Measurements from ENCODE around the gene MTFP1.
"Not testable (repeated sequence)": the region's sequence is repeated elsewhere in the genome, so short reads cannot be mapped to it uniquely, and the experiment has no call there.

MTFP1 gene

DNA sequence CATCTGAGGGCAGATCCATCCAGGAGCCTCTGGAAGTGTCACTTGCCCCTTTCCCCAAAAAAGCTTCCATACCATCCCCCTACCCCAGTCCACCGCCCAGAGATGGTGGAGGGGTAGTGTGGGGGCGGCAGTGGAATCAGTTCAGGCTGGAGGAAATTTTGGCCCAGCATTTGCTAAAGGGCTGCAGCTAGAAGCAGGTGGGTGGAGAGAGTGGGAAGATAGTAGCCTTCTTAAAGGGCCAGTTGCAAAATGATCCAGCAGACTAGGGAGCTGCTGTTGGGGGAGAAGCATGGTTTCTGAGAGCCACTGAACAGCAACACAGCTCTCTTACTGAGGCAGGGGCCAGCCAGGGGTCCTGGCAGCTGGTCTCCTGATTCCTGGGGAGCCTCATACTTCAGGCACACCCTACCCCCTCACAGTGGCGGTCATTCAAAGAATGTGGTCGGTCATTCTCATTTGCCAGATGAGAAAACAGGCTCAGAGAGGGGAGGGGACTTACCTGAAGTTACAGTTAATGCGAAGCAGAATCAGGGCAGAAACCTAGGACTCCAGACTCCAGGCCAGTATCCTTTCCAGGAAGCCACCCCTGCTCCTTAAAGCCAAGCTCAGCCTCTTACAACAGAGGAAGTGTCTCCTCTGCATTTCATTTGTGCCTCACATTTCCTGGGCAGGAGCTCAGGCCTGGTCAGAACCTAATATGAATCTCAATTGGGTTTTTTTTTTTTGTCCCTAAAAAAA lies 23.4 kb upstream of the MTFP1 start:
- DNase-seq: no peak
- ATAC-seq: no peak

DNA sequence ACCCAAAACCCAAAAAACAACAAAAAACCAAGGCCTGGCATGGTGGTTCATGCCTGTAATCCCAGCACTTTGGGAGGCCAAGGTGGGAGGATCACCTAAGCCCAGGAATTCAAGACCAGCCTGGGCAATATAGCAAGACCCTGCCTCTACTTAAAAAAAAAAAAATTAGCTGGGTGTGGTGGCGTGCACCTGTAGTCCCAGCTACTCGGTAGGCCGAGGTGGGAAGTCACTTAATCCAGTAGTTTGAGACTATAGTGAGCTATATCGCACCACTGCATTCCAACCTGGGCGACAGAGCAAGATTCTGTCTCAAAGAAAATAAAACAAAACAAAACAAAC lies 22.8 kb upstream of the MTFP1 start:
- not testable (repeated sequence) for ATAC-seq, DNase-seq

DNA sequence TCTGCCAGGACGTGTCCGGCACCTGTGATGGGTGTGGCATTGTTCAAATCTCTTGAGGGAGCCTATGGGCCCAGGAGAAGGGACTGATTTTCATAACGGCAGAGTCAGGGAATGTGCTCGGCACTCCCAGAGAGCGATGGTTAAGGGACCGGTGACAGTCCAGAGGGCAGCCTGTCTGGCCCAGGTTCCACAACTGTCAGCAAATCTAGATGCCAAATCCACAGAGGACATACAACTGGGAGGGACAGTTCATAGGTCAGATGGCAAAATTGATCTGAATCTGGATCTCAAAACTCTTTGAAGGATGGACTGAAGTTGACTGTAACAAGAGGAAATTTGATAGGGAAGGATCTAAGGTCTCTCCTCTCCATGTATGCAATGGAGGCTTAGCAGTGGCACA lies 21.3 kb upstream of the MTFP1 start:
- DNase-seq (no peak), ATAC-seq (no peak)

DNA sequence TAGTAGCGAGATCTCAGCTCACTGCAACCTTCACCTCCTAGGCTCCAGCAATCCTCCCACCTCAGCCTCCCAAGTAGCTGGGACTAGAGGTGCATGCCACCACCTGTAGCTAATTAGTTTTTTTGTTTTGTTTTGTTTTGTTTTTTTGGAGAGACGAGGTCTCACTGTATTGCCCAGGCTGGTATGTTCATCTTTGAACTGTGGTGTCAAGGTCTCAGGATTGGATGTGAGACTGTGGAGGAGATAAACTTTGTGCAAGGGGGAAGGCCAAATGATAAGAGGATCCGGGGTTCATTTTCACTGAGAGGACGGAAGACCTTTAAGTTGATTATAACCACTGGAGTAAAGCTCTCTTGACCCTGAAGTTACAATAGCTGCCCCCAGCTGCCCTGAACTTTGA lies 19.8 kb upstream of the MTFP1 start:
- ATAC-seq (no peak), DNase-seq (no peak)

DNA sequence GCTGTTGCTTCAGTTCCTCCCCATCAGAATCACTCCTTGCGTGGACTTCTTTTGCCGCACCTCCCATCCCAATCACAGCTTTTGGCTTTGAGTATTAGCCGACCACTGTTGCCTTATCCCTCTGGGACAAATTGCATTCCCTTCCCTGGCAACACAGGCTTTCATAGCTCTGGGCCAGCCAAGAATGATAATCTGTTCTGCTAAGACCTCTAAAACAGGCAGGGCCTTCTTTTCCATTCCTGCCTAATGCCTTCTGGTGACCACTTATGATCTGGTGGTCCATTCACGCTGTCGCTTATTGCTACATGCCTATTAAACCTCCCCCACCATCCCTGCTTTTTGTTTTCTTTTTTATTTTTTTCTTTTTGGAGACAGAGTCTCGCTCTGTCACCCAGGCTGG lies 19.2 kb upstream of the MTFP1 start:
- DNase-seq (no peak), ATAC-seq (no peak)

DNA sequence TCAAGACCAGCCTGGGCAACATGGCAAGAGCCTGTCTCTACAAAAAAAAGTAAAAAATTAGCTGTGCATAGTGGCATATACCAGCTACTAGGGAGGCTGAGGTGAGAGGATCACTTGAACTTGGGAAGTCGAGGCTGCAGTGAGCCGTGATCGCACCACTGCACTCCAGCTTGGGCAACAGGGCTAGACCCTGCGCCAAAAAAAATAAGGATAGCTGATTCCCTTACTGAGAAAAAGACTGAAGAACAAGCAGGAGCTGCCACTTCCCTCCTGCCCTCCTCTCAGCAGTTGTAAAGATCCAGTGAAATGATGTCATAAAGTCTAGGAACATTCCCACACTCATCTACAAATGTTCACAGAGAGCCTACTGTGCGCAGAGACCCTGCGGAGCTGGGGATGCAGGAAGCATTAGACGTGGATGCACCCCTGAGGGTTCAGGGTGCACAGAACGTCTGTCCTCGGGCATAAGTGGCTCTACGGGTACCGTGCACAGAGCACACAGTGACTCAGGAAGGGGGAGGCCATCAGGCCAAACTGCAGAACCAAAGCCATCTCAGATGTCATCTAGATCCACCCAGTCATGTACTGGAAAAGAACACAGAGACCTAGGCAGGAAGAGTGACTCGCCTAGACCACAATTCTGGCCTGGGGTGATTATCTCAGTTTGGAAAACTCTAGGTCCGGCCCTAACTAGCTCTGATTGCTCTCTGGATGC lies 17.0 kb upstream of the MTFP1 start:
- DNase-seq (no peak), ATAC-seq (peak; percentile 77)

DNA sequence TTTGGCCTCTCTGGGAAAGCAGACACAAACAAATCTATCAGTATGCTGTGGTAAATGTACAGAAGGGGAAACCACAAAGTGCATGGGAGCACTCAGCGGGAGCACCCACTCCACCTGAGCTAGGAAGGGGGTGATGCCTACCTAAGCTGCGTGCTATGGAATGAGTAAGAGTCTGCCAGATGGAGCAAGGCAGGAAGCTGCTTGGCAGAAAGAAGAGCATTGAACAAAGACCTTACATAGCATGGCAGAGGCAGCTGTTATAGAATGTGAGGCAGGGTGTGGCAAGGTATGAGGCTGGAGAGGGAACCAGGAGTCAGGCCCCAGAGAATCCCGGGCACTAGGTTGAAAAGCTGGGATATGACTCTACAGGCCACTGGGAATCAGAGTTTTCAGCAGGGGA lies 13.8 kb upstream of the MTFP1 start:
- DNase-seq: no peak
- ATAC-seq: no peak

DNA sequence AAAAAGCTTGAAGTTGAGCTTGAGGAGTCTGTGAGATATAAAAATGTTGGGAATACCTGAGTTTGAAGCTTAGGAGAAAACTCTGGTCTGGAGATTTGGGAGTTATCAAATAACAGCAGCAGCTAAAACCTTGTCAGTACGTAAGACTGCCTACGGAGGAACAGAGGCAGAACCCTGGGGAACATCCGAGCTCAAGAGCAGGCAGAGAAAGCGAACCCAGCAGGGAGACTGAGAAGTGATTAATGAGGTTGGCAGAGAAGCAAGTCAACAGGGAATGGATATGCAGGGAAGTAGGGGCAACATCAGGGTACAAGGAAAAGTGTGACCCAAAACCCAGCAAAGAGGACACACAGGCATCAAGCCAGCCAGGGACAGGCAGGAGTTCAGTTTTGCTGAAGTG lies 12.6 kb upstream of the MTFP1 start:
- DNase-seq (no peak), ATAC-seq (no peak)

DNA sequence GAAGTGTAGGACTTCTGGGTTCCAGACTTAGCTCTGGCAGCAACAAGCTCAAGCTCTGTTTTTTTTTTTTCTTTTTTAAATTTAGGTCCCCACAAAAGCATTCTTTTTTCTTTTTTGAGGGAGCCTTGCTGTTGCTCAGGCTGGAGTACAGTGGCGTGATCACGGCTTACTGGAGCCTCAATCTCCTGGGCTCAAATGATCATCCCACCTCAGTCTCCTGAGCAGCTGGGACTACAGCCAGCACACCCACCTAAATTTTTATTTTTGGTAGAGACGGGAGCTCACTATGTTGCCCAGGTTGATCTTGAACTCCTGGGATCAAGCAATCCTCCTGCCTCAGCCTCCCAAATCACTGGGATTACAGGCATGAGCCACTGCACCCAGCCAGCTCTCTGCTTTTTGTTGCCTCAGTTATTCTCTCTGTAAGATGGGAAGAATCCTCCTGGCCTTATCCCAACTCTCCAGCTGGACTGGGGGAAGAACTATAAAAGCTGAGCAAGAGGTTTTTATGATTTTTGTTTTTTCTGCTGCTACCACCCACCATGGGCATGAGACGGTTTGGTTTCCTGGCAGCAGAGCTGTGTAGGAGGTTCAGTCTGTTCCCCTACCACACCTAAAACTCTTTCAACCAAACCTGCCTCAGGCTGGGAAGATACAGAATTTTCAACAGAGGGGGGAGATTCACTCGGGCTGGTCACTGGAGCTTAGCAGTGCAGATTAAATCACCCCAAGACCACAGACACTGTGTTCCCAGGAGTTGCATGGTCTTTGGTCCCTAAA lies 11.6 kb upstream of the MTFP1 start:
- DNase-seq: no peak
- ATAC-seq: no peak

DNA sequence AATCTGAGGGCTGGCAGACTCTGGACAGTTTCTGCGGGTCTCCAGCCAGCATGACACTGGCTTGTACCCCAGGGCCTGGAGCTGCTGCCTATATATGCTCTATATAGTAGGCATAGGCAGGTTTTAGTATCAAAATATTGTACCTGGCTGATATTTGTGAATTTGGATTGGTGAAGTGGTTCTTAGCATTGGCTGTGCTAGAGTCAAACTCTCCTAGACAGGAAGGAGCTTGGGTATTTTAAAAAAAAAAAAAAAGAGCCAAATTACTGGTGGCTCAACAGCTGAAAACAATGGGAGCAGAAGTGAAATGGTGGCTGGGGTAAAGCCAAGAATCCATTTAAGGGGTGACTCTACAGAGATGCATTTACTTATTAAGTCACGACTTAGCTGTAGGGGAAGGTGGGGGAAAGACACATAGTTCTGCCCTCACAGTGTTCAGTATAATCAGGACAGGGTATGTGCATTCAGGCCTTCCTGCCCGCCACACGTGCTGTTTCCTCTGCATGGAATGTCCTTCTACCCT lies 11.0 kb upstream of the MTFP1 start:
- ATAC-seq: no peak
- DNase-seq: no peak

DNA sequence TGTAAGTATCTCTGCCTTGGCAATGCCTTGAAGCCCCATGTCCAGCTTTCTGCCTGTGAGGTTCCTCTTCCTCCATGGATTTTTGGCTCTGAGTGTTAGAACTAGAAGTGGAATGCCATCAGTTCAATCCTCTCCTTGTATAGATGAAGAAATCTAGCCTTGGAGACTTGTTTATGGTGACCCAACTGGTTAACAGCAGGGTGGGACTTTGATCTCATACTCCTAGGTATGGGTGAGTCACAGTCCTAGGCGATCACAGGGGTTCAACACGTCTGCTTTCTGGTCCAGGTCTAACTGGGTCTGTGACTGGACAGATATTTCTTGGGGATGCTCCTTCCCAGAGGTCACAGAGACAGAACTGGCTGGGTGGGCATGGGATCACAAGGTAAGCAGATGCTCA lies 9.2 kb upstream of the MTFP1 start:
- ATAC-seq: no peak
- no peak for DNase-seq

DNA sequence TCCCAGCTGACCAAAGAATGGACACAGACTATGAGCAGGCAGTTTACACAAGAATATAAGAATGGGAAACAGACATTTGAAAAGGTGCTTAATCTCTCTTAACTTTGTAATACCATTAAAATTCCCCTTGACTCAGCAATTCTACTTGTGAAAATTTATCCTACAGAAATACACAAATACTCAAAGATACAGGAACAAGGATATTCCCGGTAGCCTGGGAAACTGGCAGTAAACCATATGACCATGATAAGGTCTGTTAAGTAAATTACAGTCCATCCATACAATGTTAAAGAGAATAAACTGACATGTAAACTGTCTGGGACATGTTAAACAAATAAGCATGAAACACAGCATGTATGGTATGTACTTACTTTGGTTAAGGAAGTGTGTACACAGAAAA lies 8.7 kb upstream of the MTFP1 start:
- DNase-seq (no peak), ATAC-seq (no peak)

DNA sequence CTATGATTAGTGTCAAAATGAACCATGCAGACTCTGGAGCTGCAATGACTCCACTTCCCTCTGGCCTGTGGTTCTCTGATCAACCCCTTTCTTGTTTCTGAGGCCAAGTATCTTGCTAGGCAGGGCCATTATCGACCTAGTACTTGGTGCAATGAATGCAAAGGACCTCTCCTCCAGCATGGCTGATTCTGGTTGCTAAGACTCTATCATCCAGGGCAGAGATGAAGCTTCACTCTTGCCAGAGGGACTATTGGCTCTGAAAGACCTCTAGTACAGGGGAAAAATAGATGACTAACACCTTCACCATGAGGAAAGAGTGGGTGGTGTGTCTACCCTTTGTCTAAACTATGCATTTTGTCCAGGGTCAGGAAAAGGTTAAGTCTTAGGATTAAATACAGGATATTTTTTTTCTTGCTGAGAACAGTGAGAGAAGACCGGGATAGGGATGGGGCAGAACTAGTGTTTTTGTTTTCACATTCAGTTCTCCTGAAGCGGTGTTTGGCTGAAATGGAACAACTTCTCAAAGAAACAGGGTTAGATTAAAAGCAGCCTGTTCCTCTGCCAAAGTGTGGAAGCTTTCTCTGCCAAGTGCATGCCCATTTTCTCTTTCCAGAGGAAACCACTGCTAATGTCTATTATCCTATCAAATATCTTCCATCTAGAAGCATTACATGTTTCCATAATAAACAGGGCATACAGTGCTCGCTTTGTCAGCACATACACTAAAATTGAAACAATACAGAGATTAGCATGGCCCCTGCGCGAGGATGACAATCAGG lies 5.0 kb upstream of the MTFP1 start:
- no peak for DNase-seq
- peak; percentile 20 for ATAC-seq

DNA sequence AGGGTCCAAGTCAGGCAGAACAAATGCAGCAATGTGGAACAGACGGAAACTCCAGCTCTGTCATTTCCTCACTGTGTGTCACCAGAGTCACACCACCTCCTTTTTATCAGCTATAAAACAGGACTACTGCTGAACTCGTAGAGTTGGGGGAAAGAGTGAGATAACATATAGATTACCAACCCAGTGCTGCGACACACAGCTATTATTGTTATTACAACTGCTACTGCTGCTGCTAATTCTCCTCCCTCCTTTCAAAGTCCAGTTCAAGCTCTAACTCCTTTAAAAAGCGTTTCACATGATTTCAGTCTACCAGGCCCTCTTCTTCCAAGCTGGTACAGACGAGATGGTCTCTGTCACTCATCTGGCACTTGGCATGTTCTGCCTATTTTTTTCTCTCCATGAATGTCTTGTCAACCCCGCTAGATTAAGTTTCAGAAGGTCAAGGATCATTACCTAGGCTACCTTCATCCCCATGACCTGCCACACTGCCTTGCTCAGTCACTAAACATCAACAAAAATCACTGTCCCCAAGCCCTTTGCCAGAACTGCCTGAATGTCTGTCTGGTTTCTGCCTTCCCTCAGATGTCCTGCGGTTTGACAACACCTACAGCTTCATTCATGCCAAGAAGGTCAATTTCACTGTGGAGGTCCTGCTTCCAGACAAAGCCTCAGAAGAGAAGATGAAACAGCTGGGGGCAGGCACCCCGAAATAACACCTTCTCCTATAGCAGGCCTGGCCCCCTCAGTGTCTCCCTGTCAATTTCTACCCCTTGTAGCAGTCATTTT lies 3.7 kb upstream of the MTFP1 start:
- DNase-seq (no peak), ATAC-seq (no peak)

DNA sequence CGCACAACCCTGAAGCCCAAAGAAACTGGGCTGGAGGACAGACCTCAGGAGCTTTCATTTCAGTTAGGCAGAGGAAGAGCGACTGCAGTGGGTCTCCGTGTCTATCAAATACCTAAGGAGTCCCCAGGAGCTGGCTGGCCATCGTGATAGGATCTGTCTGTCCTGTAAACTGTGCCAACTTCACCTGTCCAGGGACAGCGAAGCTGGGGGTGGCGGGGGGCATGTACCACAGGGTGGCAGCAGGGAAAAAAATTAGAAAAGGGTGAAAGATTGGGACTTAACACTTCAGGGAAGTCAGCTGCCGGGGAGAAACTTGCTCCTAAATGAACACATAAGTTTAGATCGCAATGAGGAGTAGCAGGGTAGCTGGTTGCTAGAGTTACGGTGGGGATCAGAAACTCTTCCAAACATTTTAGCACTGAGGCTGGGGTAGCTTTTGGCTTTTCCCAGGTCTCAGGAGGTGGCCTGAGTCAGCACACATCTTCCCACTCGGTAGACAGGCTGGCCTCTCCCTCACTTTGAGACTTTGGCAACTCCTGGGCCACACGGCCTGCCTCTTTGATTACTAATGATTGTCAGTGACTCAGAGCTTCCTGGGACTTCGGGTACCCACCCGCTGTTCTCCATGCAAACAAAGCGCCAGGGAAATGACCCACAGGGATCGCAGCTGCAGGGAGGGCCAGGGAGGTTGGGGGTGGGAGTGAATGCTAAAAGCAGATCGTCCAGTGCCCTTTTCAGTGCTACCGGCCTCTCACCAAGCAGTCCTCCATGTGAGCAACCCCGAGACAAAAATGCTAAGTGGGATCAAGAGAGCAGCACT lies 2.9 kb upstream of the MTFP1 start:
- no peak for ATAC-seq

DNA sequence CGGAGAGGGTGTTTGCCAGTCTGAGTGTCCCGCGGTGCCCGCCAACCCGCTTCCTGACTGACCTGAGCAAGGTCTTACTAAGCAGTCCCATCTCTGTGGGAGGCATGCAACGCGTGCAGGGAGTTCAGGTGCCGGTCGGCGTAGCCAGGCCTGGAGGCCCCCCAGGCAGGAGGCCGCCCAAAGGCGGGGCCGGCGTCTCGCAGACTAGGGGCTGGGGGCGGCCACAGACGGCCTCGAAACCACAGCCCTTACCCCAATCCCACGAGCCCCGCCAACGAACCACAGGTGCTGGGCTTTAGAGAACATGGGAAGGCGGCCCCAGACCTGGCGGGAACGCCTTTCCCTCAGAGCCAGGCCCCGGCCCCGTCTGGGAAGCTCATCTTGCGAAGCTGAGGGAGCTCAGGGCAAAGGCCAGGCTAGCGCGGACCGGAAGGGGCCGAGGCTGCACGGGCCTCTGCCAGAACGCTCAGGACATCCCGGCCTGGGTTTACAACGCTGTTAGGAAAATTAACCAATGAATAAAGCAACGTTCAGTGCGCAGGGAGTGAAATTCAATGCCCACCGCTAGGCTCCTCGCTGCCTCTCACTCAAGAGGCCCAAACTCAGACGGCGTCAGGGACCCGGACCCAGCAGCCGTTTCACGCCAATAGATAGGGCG lies 2.1 kb upstream of the MTFP1 start:
- ATAC-seq (peak; percentile 12), DNase-seq (peak; percentile 77)

More for the DNA sequence above, 2.9 kb upstream of the MTFP1 start:
- peak; percentile 57 for DNase-seq

DNA sequence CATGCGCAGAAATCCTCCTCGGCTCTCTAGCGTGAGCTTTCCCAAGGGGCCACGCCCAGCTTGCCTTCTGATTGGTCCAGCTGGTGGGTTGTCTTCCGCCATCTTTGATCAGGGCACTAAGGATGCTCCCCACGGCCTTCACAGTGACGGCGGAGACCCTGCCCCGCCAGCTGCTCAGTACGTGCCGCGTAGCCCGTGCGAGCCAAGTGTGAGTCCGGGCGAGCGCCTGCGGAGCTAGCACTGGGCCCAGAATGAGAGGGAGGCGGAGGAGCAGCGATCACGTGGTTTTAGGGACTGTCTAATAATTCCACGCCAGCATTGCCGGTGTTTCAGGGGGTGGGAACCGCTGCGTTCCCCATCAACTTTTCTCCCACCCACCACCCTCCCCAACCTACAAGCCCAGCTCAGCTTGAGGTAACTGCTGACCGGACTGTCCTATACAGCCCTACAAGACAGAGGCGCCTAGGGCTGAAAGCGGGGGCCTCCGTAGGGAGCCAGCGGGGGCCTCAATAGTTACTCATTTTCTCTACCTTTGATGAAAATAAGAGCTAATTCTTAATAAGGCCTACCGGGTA lies 1.5 kb upstream of the MTFP1 start:
- ATAC-seq: peak; percentile 87

DNA sequence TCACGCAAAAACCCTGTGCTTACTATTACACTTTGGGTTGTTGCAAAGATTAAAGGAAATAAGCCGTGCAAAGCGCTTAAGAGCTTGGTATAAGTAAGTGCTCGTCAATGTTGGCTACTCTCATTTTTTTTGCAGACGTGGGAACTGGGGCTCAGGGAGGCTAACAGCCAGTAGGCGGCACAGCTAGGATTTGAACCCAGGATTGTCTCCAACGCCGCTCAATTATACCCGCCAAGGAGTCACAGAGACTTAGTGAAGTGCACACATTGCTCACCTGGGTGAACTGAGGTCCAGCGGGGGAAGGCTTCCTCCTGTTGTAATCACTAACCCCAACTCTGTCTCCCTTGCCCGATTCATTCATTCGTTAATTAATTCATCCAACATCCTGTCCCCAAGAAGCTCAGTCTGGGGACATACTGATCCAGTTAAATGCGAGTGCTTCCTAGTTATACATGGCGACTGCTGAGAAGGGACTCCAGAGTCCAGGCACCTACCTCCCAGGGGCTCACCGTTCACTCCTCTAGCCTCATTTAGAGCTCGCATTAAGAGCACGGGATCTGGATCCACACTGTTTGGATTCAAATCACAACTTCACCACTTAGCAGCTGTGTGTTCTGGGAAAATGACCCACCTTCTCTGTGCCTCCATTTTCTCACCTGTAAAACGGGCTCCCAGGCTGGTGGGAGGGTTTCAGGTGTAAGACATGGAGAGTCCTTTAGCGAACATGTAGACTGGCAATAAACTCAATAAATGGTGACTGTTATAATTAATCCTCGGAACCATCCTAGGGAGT lies 838 bp upstream of the MTFP1 start:
- ATAC-seq: no peak
- DNase-seq: peak; percentile 42

More for the DNA sequence above, 1.5 kb upstream of the MTFP1 start:
- DNase-seq: peak; percentile 98

DNA sequence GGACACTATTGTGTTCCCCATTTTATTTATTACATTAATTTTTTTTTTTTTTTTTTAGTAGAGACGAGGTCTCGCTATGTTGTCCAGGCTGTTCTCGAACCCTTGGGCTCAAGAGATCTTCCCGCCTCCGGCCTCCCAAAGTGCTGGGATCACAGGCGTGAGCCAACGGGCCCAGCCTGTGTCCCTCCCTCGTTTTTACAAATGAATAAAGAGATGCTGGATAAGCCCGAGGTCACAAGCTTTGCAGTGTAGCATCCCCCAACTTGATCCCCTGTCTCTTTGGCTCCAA lies 297 bp upstream of the MTFP1 start:
- ATAC-seq (no peak), DNase-seq (no peak)

Data from stimulated activated naive CD8-positive, alpha-beta T cell treated with anti-CD3 and anti-CD28 coated beads, Interleukin-15, Interleukin-2, amounts not matched to agents 100 U/mL and 50 U/mL, for 24 hours (primary cell).